ENCODE data around the gene YKT6.
A peak's percentile ranks its signal among the peaks of the same experiment; 100 is the strongest.

Gene YKT6

GRCh38 chr7:44217223-44217714 lies 16.5 kb downstream of the YKT6 start:
- Histone ChIP-seq H3K9me3 (ENCODE audit: insufficient read depth, low read length) (no peaks in the 10 kb centered on the region), H3K9ac (ENCODE audit: low read length) (no peak overlapping the region), H3K4me3 (ENCODE audit: low read length) (no peak overlapping the region), H3K4me1 (ENCODE audit: low read length) (peaks cover 15% of the 10 kb centered on the region), H3K79me2 (ENCODE audit: low read length) (no peaks in the 10 kb centered on the region), H4K20me1 (ENCODE audit: insufficient read depth, low read length) (no peaks in the 10 kb centered on the region), H3K4me2 (ENCODE audit: low read length) (no peak overlapping the region), H3K27me3 (ENCODE audit: low read depth, low read length) (no peaks in the 10 kb centered on the region), H2AFZ (ENCODE audit: low read depth, low read length) (no peak overlapping the region), H3K27ac (ENCODE audit: low read length) (no peak overlapping the region), H3K36me3 (replicated peaks; ENCODE audit: low read depth, low read length) (peaks cover 6% of the 10 kb centered on the region)
- TF ChIP-seq EZH2phosphoT487 (IDR thresholded peaks at IDR 0.05; ENCODE audit: low read depth) (no peak), CTCF (IDR thresholded peaks at IDR 0.05; ENCODE audit: low read depth, low read length) (no peak)

- peaks cover 3% of the 10 kb centered on the region for H3K36me3 ChIP-seq (replicated peaks; ENCODE audit: low read depth, low read length)
- H3K27me3 ChIP-seq (ENCODE audit: low read depth, low read length) = 0 out of 2 replicates have a peak, but pooled peaks cover 2% of the 10 kb centered on the region
- no peaks in the 10 kb centered on the region for H4K20me1 ChIP-seq (ENCODE audit: insufficient read depth, low read length)
- no peak for TF ChIP-seq EZH2phosphoT487 (IDR thresholded peaks at IDR 0.05; ENCODE audit: low read depth)
- TF ChIP-seq CTCF (IDR thresholded peaks at IDR 0.05; ENCODE audit: low read depth, low read length) = no peak
- H3K9me3 ChIP-seq (ENCODE audit: insufficient read depth, low read length) = no peaks in the 10 kb centered on the region
- no peak overlapping the region for H3K4me2 ChIP-seq (ENCODE audit: low read length)
- no peak overlapping the region for H3K9ac ChIP-seq (ENCODE audit: low read length)
- peaks cover 15% of the 10 kb centered on the region for H3K4me1 ChIP-seq (ENCODE audit: low read length)
- no peak overlapping the region for H3K27ac ChIP-seq (ENCODE audit: low read length)
- H3K4me3 ChIP-seq (ENCODE audit: low read length) = no peak overlapping the region
- no peaks in the 10 kb centered on the region for H3K79me2 ChIP-seq (ENCODE audit: low read length)
- H2AFZ ChIP-seq (ENCODE audit: low read depth, low read length) = peak overlapping the region; percentile 46
Observed at GRCh38 chr7:44217852-44218402, 17.1 kb downstream of the YKT6 start.

DNA sequence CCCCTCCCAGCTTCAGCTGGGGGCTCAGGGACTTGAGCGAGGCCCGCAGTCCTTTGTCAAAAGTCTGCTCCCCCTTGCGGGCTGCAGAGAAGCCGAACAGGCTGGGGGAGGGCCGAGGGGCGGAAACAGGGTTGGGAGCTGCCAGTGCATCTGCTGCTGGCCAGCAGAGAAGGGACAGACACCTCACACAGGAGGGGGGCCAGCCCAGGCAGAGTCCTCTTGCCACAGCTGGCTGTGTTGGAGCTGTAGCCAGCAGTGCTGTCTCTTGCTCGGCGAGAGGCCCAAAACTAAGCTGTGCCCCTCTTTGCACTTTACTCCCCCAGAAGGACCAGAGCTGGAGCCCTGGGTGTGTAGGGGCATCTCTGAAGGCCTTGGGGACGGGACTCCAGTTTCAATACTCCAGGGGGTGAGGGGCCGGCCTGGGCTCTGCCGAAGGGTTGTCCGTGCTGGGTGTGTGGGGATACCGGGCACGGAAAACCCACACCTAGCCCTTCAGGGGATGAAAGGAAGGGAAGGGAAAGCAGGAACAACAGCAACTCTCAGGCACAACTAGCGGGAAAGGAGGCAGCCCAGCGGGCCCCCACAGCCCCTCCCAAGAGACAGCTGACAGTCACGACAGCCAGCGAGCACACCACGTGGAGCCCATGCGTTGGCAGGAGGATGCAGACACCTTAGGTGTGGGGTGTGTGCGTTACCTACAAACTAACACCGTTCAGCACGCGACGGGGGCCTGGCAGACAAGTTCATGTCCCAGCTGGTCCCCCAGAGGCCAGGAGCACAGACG lies 17.8 kb downstream of the YKT6 start:
- H3K27me3 ChIP-seq (ENCODE audit: low read depth, low read length) = peaks cover 5% of the 10 kb centered on the region; the same call in 1 of the 2 replicates
- no peaks in the 10 kb centered on the region for H3K36me3 ChIP-seq (replicated peaks; ENCODE audit: low read depth, low read length)
- no peaks in the 10 kb centered on the region for H3K79me2 ChIP-seq (ENCODE audit: low read length)
- no peaks in the 10 kb centered on the region for H3K9me3 ChIP-seq (ENCODE audit: insufficient read depth, low read length)
- H3K9ac ChIP-seq (ENCODE audit: low read length) = no peak overlapping the region
- H3K4me1 ChIP-seq (ENCODE audit: low read length) = peaks cover 12% of the 10 kb centered on the region
- no peaks in the 10 kb centered on the region for H4K20me1 ChIP-seq (ENCODE audit: insufficient read depth, low read length)
- no peak overlapping the region for H3K4me2 ChIP-seq (ENCODE audit: low read length)
- TF ChIP-seq CTCF (IDR thresholded peaks at IDR 0.05; ENCODE audit: low read depth, low read length) (peak; percentile 17; the same call in 1 of the 2 replicates), EZH2phosphoT487 (IDR thresholded peaks at IDR 0.05; ENCODE audit: low read depth) (no peak)
- H3K4me3 ChIP-seq (ENCODE audit: low read length) = no peak overlapping the region
- no peak overlapping the region for H3K27ac ChIP-seq (ENCODE audit: low read length)
- peak overlapping the region; percentile 46 for H2AFZ ChIP-seq (ENCODE audit: low read depth, low read length)

- Histone ChIP-seq H3K9ac (ENCODE audit: low read length) (no peak overlapping the region), H3K4me1 (ENCODE audit: low read length) (peaks cover 3% of the 10 kb centered on the region), H2AFZ (ENCODE audit: low read depth, low read length) (no peak overlapping the region), H3K79me2 (ENCODE audit: low read length) (no peaks in the 10 kb centered on the region), H3K9me3 (ENCODE audit: insufficient read depth, low read length) (no peaks in the 10 kb centered on the region), H3K36me3 (replicated peaks; ENCODE audit: low read depth, low read length) (no peaks in the 10 kb centered on the region), H3K27me3 (ENCODE audit: low read depth, low read length) (peaks cover 5% of the 10 kb centered on the region; the same call in 1 of the 2 replicates), H4K20me1 (ENCODE audit: insufficient read depth, low read length) (no peaks in the 10 kb centered on the region), H3K4me2 (ENCODE audit: low read length) (no peak overlapping the region), H3K4me3 (ENCODE audit: low read length) (no peak overlapping the region), H3K27ac (ENCODE audit: low read length) (no peak overlapping the region)
- TF ChIP-seq EZH2phosphoT487 (IDR thresholded peaks at IDR 0.05; ENCODE audit: low read depth) (no peak), CTCF (IDR thresholded peaks at IDR 0.05; ENCODE audit: low read depth, low read length) (no peak)
Observed at GRCh38 chr7:44219371-44220045, 18.7 kb downstream of the YKT6 start.
